ENCODE measurements around the gene NFILZ. TPM values are rescaled to one million over a fixed set of nuclear protein-coding genes. Genes with fewer than 3 reads are reported as not detected.

NFILZ gene, protein sequence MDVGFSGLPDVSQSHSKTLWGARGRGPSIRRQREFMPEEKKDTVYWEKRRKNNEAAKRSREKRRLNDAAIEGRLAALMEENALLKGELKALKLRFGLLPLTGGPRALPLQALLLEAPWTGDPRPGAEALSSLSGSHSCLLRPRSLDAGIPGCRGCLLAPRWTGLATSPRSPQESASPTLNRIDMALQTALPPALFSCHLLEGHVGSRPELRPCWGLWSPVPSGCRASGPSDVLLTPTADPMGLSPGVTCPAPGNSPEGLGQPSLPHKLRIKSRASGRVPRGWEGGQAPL
- total RNA-seq, result not detected

DNA sequence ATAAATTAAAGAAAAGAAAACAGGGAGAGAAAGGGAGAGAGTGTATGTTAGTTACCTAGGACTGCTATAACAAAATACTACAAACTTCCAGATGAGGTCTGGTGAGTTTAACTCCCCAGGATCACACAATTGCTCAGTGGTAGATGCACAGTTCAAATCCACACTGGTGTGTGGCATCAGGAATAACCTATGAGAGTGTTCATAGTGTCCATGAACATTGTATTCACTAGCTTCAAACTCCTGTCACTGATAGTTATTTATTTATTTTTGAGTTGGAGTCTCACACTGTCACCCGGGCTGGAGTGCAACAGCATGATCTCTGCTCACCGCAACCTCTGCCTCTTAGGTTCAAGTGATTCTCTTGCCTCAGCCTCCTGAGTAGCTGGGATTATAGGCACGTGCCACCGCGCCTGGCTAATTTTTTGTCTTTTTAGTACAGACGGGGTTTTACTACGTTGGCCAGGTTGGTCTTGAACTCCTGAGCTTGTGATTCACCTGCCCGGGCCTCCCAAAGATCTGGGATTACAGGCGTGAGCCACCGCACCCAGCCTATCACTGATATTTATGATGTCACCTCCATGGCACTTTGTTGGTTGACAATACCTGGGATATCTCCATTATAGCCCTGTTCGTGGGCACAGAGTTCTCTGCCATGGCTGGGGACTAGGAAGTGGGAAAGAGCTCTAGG lies at the start of gene NFILZ:
Gene NFILZ (plus strand): TSS at position 638 of the 688 bp plus-strand sequence. CDS start 46,133 bp downstream, outside the sequence.
- no peaks in the 10 kb centered on the region for H3K4me1 ChIP-seq

DNA sequence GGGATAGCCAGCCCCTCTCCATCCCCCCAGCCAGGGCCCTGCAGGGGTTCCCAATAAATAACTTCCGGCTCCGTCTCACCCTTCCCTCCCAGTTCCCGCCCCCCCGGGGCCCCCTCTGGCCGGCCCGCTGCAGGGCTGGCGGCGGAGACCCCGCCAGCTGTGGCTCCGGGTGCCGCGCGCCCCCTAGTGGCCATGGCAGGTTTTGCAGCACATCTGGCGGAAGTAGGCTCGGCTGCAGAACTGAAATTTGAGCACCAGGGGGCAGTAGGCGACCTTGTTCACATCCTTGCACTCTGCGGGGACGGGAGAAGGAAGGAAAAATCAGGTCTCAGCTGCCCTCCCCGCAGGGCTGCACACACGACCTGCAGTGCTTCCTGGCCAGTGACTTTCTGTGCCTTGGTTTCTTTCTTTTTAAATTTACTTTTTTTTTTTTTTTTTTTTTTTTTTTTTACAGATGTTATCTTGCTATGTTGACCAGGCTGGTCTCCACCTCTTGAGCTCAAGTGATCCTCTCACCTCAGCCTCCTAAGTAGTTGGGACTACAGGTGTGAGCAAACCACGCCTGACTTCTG lies 49.6 kb upstream of the NFILZ start:
- peaks cover 0 to 28% (median 3%) of the 10 kb centered on the region in 3 donors for H3K4me1 ChIP-seq
- peak; percentile 68 for ATAC-seq
- TF ChIP-seq POLR2A (IDR thresholded peaks at IDR 0.05), result no peak
- TF ChIP-seq, protein P1, sequence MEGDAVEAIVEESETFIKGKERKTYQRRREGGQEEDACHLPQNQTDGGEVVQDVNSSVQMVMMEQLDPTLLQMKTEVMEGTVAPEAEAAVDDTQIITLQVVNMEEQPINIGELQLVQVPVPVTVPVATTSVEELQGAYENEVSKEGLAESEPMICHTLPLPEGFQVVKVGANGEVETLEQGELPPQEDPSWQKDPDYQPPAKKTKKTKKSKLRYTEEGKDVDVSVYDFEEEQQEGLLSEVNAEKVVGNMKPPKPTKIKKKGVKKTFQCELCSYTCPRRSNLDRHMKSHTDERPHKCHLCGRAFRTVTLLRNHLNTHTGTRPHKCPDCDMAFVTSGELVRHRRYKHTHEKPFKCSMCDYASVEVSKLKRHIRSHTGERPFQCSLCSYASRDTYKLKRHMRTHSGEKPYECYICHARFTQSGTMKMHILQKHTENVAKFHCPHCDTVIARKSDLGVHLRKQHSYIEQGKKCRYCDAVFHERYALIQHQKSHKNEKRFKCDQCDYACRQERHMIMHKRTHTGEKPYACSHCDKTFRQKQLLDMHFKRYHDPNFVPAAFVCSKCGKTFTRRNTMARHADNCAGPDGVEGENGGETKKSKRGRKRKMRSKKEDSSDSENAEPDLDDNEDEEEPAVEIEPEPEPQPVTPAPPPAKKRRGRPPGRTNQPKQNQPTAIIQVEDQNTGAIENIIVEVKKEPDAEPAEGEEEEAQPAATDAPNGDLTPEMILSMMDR (IDR thresholded peaks at IDR 0.05), result peak in 3 of 4 experiments; percentile 97 to 99 (median 99)
- WGBS, 2 donors (ENCODE audit: low coverage in 1 of 2), result 0 to 10% methylated on average over 5 to 6 of the region's 21 CpGs
- no peaks in the 10 kb centered on the region for H3K9me3 ChIP-seq
- no peak overlapping the region for H3K4me3 ChIP-seq
- peaks cover 47% of the 10 kb centered on the region for H3K27me3 ChIP-seq
- no peak overlapping the region for H3K27ac ChIP-seq
- H3K36me3 ChIP-seq, result peaks cover 0 to 29% of the 10 kb centered on the region in 2 donors

More for the DNA sequence above, at the start of gene NFILZ:
- H3K27ac ChIP-seq, result peak within 1 kb of the TSS in 2 of 4 donors; percentile 42 to 54
- H3K4me3 ChIP-seq, result no peak within 1 kb of the TSS
- H3K27me3 ChIP-seq, result no peaks in the 10 kb centered on the region
- no peak for ATAC-seq
- peaks cover 0 to 35% (median 0%) of the 10 kb centered on the region in 3 donors for H3K9me3 ChIP-seq
- TF ChIP-seq POLR2A (IDR thresholded peaks at IDR 0.05) (no peak), EP300 (IDR thresholded peaks at IDR 0.05) (no peak), POLR2AphosphoS5 (IDR thresholded peaks at IDR 0.05) (no peak)
- TF ChIP-seq, protein P1 (IDR thresholded peaks at IDR 0.05), result no peak
- 92 to 95% methylated on average over 8 to 10 of the region's 11 CpGs for WGBS, 2 donors (ENCODE audit: low coverage in 1 of 2)
- no peaks in the 10 kb centered on the region for H3K36me3 ChIP-seq

DNA sequence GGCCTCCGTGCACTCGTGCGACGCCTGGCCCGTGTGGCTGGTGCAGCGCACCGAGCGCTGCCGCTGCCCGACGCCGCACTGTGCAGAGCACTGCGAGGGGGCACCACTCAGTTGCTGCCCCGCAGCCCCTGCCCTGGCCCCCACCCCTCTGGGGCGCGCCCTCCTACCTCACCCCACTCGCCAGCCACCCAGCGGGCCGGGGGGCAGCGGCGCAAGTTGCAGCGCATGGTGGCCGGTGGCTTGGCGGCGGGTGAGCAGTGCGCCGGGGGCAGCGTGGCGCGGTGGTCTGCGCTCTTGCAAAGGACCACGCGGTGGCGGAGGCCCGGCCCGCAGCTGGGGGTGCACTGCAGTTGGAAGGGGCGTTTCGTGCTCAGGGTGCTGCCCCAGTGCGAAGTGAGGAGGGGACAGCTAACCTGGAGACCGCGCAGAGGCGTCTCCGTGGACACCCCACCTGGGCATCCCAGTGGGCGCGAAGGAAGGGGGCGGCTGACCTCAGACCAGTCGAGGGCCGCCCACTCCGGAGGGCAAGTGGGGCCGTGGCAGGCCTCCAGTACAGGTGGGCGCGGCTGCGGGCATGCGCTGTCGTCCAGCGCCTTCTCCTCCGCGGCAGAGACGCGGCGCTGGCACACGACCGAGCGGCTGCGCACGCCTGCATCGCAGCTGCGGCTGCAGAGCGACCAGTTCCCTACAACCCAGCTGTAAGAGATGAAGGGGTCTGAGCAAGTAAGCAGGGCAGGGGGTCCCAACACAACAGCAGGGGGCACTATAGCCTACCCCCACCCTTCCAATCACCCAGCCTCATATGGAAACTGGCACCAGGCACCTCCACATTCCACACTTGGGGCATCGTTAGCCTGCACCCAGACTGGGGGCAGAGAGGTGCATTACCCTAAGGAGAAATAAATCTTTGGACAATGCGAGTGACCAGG lies 45.2 kb upstream of the NFILZ start:
- 50 to 91% methylated on average over 2 to 6 of the region's 71 CpGs for WGBS, 2 donors (ENCODE audit: low coverage in 1 of 2)
- TF ChIP-seq EP300 (IDR thresholded peaks at IDR 0.05), result no peak
- TF ChIP-seq POLR2AphosphoS5 (IDR thresholded peaks at IDR 0.05), result no peak
- TF ChIP-seq, protein P1 (IDR thresholded peaks at IDR 0.05), result no peak
- no peak for TF ChIP-seq POLR2A (IDR thresholded peaks at IDR 0.05)
- Histone ChIP-seq H3K9me3 (no peaks in the 10 kb centered on the region), H3K36me3 (peaks cover 0 to 65% of the 10 kb centered on the region in 2 donors), H3K4me1 (peaks cover 0 to 8% (median 3%) of the 10 kb centered on the region in 3 donors), H3K27me3 (peaks cover 7% of the 10 kb centered on the region), H3K4me3 (no peak overlapping the region), H3K27ac (no peak overlapping the region)
- ATAC-seq, result no peak

DNA sequence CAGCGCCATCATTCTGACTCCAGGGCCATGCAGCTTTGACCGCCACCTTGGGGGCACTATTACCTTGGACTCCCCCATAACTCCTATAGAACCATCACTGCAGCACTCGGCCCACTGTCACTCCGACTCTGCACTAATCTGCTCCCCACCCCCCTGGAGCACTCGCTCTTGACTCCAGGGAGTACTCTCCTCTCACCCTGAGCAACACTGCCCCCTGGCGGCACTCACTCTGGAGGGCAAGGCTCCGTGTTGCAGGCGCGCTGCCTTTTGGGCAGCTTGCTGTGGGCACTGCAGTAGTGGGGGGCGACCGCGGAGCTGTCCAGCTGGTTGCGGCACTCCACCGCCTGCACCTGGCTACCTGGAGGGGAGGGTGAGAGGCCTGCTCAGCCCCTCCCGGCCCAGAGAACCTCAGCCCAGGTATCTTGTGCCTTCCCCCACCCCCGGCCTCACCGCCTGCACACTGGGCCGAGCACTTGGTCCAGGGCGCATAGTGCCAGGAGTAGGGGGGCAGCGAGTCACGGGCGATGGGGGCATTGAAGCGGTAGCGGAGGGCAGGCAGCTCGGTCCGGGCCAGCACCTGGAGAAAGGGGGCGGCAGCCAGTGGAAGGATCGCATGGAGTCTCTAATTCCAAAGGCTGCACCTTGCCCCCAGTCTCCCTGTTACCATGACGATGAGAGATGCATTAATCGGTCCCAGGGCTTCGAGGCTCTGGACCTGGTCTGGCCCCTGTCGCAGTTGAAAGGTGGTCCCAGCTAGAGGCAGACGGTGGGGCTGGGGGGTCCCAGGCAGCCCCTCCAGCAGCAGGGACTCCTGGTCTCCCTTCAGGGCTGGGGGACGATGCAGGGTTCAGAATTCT lies 44.3 kb upstream of the NFILZ start:
- TF ChIP-seq POLR2A (IDR thresholded peaks at IDR 0.05) (no peak), EP300 (IDR thresholded peaks at IDR 0.05) (no peak), POLR2AphosphoS5 (IDR thresholded peaks at IDR 0.05) (no peak)
- TF ChIP-seq, protein P1 (IDR thresholded peaks at IDR 0.05), result peak in 3 of 4 experiments; percentile 19 to 60 (median 25)
- H3K36me3 ChIP-seq, result peaks cover 0 to 65% of the 10 kb centered on the region in 2 donors
- no peaks in the 10 kb centered on the region for H3K27me3 ChIP-seq
- no peaks in the 10 kb centered on the region for H3K4me1 ChIP-seq
- WGBS, 2 donors (ENCODE audit: low coverage in 1 of 2), result 66 to 88% methylated on average over 7 to 10 of the region's 34 CpGs
- H3K4me3 ChIP-seq, result no peak overlapping the region
- no peak overlapping the region for H3K27ac ChIP-seq
- H3K9me3 ChIP-seq, result no peaks in the 10 kb centered on the region
- no peak for ATAC-seq
